ENCODE results near the gene TBC1D32.
"Not testable (repeated sequence)": the region's sequence is repeated elsewhere in the genome, so short reads cannot be mapped to it uniquely, and the experiment has no call there.

The TBC1D32 gene

DNA sequence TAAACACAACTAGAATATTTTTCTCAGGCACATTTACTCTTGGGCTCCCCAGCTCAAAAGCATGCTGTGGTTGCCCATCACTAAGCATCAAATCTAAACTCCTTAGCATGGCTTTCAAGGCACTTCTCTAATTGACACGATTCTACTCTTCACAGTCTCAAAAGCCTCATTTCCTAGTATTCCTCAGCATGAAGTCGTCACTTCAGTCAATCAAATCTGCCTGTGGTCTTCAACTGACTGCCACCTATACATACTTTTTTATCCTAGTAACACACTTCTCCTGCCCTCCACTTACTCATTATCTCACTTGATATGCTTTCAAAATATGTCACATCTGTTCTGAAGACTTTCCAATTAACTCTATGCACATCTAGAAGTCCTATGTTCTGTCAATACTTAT is 110.3 kb downstream of the TBC1D32 start:
- TF ChIP-seq GATA1 (IDR thresholded peaks at IDR 0.05; ENCODE audit: low read depth, low read length) (no peak), POLR2A (IDR thresholded peaks at IDR 0.05; ENCODE audit: low read length) (no peak)
- DNase-seq = no peak

DNA sequence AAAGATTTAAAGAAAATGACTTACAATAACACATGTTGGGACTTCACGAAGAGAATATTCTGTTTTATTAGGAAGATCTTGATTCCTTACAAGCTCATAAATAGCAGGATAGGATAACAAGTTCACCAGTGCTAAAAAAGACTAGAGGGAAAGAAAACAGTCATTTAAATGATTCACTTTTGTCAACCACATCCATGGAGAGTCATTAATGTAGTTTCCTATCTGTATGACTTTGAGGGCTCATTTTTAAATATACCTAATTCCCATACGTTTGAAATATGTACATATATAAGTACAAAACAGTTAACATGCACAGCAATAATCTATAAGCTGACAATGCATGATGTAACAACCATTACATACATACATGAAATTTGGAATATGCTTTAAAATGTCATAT is 111.1 kb downstream of the TBC1D32 start:
- no peak for DNase-seq
- TF ChIP-seq POLR2A (IDR thresholded peaks at IDR 0.05; ENCODE audit: low read length) = no peak

DNA sequence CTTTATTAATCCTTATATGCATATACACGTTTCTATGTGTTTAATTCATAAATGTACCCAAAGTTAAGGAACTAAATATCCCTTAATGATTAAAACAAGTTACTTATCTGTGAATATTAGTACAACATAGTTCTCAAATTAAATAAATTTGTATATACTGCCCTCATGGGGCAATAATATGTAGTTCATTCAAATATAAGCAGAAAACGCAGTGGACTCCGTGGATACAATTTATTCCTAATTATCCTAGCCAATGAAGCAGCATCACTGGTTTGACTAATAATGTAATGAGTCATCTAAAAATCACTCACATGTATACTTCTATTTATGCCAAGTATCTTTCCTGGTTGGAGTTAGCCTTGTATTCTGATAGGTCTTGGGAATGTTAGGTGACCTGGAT is 111.6 kb downstream of the TBC1D32 start:
- no peak for DNase-seq
- TF ChIP-seq GATA1 (IDR thresholded peaks at IDR 0.05; ENCODE audit: low read depth, low read length) = no peak

DNA sequence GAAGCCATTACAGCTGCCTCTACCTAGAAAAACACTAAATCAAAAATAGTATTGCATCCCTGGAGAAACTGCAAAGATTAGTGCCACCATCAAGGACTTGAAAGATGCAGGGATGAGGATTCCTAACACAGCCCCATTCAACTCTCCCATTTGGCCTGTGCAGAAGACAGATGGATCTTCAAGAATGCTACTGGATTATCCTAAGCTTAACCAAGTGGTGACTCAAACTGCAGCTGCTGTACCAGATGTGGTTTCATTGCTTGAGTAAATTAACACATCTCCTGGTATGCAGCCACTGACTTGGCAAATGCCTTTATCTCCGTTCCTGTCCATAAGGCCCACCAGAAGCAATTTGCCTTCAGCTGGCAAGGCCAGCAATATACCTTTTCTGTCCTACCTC is 117.4 kb downstream of the TBC1D32 start:
- no peak for DNase-seq
- TF ChIP-seq POLR2A (IDR thresholded peaks at IDR 0.05; ENCODE audit: low read length) = no peak
- TF ChIP-seq GATA1 (IDR thresholded peaks at IDR 0.05; ENCODE audit: low read depth, low read length) = no peak

DNA sequence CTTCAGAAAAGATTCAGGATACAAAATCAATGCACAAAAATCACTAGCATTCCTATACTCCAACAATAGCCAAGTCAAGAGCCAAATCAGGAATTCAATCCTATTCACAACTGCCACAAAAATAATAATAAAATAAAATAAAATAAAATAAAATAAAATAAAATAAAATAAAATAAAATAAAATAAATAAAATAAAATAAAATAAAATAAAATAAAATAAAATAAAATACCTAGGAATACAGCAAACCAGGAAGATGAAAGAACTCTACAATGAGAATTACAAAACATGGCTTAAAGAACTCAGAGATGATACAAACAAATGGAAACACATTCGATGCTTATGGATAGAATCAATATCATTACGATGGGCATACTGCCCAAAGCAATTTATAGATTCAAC is 120.9 kb downstream of the TBC1D32 start:
- not testable (repeated sequence) for DNase-seq

DNA sequence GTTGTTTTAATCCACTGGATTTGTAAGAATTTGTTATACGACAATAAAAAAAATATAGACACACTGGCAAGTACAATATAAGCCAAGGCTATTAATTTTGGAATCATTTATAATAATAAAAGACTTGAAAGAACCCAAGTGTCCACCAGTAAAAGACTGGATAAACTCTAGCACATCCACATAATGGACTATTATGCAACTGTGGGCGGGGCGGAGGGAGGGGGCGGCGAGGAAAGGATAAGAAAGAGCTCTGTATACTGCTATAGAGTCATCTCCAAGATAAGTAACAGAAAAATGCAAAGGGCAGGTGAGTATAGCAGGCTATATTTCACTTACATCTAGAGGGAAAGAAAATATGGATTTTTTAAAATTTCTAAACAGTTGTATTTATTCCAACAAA is 123.3 kb downstream of the TBC1D32 start:
- peak in 1 of 2 experiments; percentile 0 for DNase-seq
- TF ChIP-seq GATA1 (IDR thresholded peaks at IDR 0.05; ENCODE audit: low read depth, low read length) (no peak), POLR2A (IDR thresholded peaks at IDR 0.05; ENCODE audit: low read length) (no peak)

DNA sequence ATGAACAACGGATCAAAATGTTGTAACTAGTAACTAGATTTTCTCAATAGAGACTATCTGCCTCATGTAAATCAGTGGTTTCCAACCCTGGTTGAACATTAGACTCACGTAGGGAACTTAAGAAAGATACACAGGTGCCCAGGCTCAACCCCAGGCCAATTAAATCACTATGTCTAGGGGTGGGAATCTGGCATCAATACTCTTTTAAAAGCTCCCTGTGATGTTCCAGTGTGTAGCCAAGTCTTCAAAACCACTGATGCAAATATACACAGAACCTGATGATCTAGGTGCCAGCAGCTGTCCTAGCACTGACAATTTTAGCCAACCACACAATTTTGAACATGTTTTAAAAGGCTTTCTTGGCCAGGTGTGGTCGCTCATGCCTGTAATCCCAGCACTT is 128.7 kb downstream of the TBC1D32 start:
- DNase-seq = no peak
- TF ChIP-seq POLR2A (IDR thresholded peaks at IDR 0.05; ENCODE audit: low read length) = no peak
- TF ChIP-seq GATA1 (IDR thresholded peaks at IDR 0.05; ENCODE audit: low read depth, low read length) = no peak

DNA sequence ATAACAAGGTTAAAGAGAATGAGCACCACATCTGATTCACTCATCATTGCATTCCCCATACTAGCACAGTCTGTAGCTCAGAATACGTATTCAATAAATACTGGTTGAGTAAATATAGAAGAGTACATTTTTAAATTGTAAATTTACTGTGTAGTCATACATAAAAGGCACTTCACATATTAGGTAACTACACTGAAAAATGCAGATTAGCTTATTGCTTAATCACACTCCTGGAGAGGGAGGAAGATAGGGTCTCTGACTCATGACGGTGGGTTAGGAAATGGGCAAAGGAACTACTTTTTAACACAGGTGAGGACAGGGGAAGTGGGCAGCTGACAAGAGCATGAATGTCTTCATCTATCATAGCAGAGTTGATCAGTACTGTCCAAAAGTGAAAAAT is 133.2 kb downstream of the TBC1D32 start:
- TF ChIP-seq GATA1 (IDR thresholded peaks at IDR 0.05; ENCODE audit: low read depth, low read length) (no peak), POLR2A (IDR thresholded peaks at IDR 0.05; ENCODE audit: low read length) (no peak)
- no peak for DNase-seq

DNA sequence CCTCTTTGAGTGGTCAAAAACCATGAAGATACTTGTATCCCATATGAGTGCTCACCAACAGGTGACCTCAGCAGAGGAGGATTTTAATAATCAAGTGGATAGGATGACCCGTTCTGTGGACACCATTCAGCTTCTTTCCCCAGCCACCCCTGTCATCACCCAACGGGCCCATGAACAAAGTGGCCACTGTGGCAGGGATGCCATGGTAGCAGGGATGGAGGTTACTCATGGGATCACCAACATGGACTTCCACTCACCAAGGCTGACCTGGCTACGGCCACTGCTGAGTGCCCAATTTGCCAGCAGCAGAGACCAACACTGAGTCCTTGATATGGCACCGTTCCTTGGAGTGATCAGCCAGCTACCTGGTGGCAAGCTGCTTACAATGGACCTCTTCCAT is 138.2 kb downstream of the TBC1D32 start:
- DNase-seq = not testable (repeated sequence)

DNA sequence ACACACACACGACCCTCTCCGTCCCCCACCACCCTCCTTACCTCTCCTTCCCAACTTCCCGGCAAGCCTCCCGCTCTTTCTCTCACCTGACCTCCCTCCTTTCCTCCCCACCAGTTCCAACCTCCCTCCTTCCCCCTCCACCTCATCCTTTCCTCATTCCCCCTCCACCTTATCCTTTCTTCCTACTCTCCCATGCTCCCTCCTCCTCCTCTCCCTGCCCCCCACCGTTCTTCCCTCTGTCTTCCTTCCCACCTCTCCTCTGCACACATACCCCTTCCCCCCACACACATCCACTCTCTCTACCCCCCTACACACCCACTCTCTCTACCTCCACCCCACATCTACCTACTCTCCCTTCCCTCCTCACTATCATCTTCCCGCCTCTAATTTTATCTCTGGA is 144.2 kb downstream of the TBC1D32 start:
- TF ChIP-seq GATA1 (IDR thresholded peaks at IDR 0.05; ENCODE audit: low read depth, low read length) (no peak), POLR2A (IDR thresholded peaks at IDR 0.05; ENCODE audit: low read length) (no peak)
- DNase-seq = no peak

DNA sequence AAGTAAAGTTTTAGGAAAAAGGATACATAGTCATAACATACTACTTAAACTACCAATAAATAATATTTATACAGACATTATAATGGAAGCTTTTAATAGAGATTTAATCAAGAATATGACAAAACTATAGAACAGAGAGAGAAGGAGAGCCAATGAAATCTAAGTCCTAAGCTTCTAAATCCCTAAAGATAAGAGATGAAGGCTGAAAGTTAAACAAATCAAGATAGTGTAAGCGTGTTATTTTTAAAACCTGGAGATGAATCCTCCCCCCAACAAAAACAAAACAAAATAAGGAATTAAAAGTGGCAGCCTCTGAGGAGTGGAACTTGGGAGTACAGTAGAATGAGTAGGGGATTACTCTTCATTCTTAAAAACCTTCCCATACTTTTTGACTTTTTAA is 145.9 kb downstream of the TBC1D32 start:
- no peak for TF ChIP-seq GATA1 (IDR thresholded peaks at IDR 0.05; ENCODE audit: low read depth, low read length)
- TF ChIP-seq POLR2A (IDR thresholded peaks at IDR 0.05; ENCODE audit: low read length) = no peak
- DNase-seq = no peak

DNA sequence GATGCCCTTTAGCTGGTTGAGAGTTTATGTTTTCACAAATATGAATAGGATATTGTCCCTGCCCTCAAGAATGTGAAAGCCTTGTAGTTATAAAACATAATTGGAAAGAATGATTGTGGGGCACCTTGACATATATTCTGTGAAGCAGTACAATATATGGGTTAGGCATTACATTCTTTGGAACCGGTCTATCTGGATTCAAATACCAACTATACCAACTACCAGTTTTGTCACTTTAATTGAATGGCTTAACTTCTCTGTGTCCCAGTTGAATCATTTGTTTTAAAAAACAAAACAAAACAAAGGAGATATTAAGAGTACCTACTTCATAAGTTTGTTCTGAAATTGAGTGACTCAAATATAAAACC is 146.5 kb downstream of the TBC1D32 start:
- DNase-seq = no peak
- TF ChIP-seq GATA1 (IDR thresholded peaks at IDR 0.05; ENCODE audit: low read depth, low read length) (no peak), POLR2A (IDR thresholded peaks at IDR 0.05; ENCODE audit: low read length) (no peak)

DNA sequence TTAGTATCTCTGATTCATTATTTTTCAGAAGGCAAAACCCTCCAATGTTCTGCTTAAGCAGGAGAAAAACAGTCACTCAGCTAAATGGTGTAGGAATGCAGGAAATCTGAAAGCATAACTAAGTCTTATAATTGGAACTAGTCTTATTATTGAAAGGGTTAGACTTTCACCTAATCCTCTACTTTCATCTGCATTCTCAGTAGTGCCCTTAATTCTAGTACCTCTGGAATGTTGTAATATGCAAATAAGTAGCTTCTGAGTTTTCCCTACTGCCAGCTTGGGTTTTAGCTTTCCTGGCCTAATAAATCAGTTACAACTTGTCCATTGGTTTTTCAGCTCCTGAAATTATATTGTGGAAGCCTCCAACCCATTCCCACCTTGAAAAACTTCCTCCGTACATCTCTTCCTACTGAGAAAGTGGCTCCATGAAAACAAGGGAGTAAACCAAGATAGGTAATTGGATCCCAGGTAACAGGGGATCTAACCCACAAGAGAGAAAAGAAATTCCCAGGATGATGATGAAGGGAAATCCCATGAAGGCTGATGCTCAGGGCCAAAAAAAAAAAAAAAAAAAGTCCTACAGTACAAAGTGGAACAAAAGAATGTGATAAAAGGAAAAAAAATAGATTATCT is 147.0 kb downstream of the TBC1D32 start:
- TF ChIP-seq GATA1 (IDR thresholded peaks at IDR 0.05; ENCODE audit: low read depth, low read length) = no peak
- TF ChIP-seq POLR2A (IDR thresholded peaks at IDR 0.05; ENCODE audit: low read length) = no peak
- DNase-seq = no peak

DNA sequence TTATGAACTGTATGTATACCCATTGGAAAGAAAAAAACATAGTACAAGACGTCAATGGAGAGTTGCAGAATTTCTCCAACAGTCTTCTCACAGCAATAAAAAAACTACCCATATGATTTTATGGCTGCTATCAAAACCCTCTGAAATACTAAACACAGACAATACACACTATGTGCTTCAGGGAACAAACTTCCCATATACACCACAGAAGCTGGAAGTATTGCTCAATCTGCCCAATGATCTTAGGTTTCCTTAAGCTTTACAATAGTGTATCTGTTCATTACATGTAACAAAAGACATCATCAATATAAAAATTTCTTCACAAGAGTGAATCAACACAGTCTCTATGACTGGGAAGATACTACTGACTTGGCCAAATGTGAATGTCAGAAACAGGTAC is 150.5 kb downstream of the TBC1D32 start:
- TF ChIP-seq GATA1 (IDR thresholded peaks at IDR 0.05; ENCODE audit: low read depth, low read length) = no peak
- TF ChIP-seq POLR2A (IDR thresholded peaks at IDR 0.05; ENCODE audit: low read length) = no peak
- no peak for DNase-seq

DNA sequence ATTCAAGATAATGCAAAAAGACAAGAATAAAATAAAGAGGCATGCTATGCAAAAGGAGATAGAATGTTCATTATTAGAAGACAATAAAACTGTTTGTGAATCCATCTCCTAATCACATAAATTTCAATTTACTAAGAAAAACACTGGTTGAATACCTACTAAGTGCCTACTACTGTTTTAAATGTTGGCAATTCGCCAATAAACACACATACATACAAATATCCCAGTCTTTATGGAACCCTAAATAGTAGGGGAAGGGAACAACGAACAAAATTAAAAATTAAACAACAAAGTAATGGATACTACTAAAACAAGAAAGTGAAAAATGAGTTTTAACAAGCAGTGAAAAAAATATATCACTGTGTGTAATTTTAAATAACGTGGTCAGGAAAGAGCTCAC is 158.5 kb downstream of the TBC1D32 start:
- no peak for TF ChIP-seq GATA1 (IDR thresholded peaks at IDR 0.05; ENCODE audit: low read depth, low read length)
- TF ChIP-seq POLR2A (IDR thresholded peaks at IDR 0.05; ENCODE audit: low read length) = no peak
- no peak for DNase-seq

DNA sequence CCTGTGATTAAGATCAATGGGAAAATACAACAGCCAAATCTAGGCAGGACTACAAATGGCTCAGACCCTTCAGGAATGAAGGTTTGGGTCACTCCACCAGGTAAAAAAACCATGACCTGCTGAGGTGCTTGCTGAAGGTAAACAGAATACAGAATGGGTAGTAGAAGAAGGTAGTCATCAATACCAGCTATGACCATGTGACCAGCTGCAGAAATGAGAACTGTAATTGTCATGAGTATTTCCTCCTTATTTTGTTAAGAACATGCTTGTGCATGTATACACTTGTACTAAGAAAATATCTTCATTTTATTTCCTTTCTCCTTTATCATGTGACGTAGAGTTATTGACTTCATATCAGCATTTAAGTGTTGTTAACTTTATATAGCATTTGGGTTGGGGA is 161.8 kb downstream of the TBC1D32 start:
- not testable (repeated sequence) for DNase-seq
